WTC11 (cell line): ENCODE results near the gene DCUN1D3. TPM values are rescaled to one million over a fixed set of nuclear protein-coding genes. Genes with fewer than 3 reads are reported as not detected.

ENCODE experiments used
- ATAC-seq: fragments of 200-7000 bp; cut with Tn5 transposase; 2 replicates; pipeline ENCODE4 v1.10.0; 2021; ENCODE audit warnings: mild to moderate bottlenecking, moderate library complexity
- CTCF ChIA-PET: fragments of 300-600 bp; sonication (Branson Sonifier 250); formaldehyde crosslinking; loops from one replicate; lab custom pipeline; 2021; ENCODE audit warnings: antibody characterized with exemption; lab: Charles Lee
- POLR2A ChIA-PET: fragments of 350-600 bp; sonication (Branson Sonifier 250); formaldehyde crosslinking; loops from one replicate; lab custom pipeline; 2021; ENCODE audit warnings: antibody characterized with exemption; lab: Charles Lee
- DNase-seq: peaks from one replicate; pipeline ENCODE4 v3.0.0; 2021; ENCODE audit warnings: low spot score
- H3K27ac Mint-ChIP-seq: 2 replicates; pipeline ENCODE4 v1.8.0; 2021; ENCODE audit warnings: mixed read lengths
- H3K27me3 Mint-ChIP-seq: 2 replicates; pipeline ENCODE4 v1.8.0; 2021; ENCODE audit warnings: low read depth, mild to moderate bottlenecking, moderate library complexity, mixed read lengths
- H3K36me3 Mint-ChIP-seq: 2 replicates; pipeline ENCODE4 v1.8.0; 2021; ENCODE audit warnings: mixed read lengths
- H3K4me1 Mint-ChIP-seq: 2 replicates; pipeline ENCODE4 v1.8.0; 2022; ENCODE audit warnings: mixed read lengths
- H3K4me3 Mint-ChIP-seq: 2 replicates; pipeline ENCODE4 v1.8.0; 2021; ENCODE audit warnings: mild to moderate bottlenecking, moderate library complexity, mixed read lengths
- H3K9me3 Mint-ChIP-seq: 2 replicates; pipeline ENCODE4 v1.8.0; 2021; ENCODE audit warnings: mixed read lengths
- ATF1 ChIP-seq: sonication (generic); formaldehyde crosslinking; IDR thresholded peaks from 2 replicates; pipeline ENCODE4 v1.8.1; 2023; ENCODE audit warnings: mild to moderate bottlenecking, moderate library complexity, missing genetic modification reagents
- CREB1 ChIP-seq: sonication (generic); formaldehyde crosslinking; IDR thresholded peaks from 2 replicates; pipeline ENCODE4 v1.8.0; 2023; ENCODE audit warnings: mild to moderate bottlenecking, missing genetic modification reagents
- EMX1 ChIP-seq: fragments of 250-450 bp; sonication (Bioruptor Pico); IDR thresholded peaks from 2 replicates; pipeline ENCODE4 v1.8.0; 2021; ENCODE audit warnings: mild to moderate bottlenecking
- FOXP1 ChIP-seq: sonication (generic); formaldehyde crosslinking; IDR thresholded peaks from 2 replicates; pipeline ENCODE4 v1.8.0; 2022; ENCODE audit warnings: missing genetic modification reagents, mild to moderate bottlenecking, moderate library complexity, borderline replicate concordance
- HMGA2 ChIP-seq: fragments of 250-450 bp; sonication (Bioruptor Pico); IDR thresholded peaks from 2 replicates; pipeline ENCODE4 v1.4.0; 2021; ENCODE audit warnings: mild to moderate bottlenecking, moderate library complexity
- JAZF1 ChIP-seq: fragments of 250-450 bp; sonication (Bioruptor Pico); IDR thresholded peaks from 2 replicates; pipeline ENCODE4 v1.9.0; 2021; ENCODE audit warnings: moderate library complexity, mild to moderate bottlenecking, inconsistent platforms
- MYBL2 ChIP-seq: sonication (generic); formaldehyde crosslinking; IDR thresholded peaks from 2 replicates; pipeline ENCODE4 v1.8.1; 2023; ENCODE audit warnings: mild to moderate bottlenecking, moderate library complexity, missing genetic modification reagents
- NFATC4 ChIP-seq: fragments of 250-450 bp; sonication (Bioruptor Pico); IDR thresholded peaks from 2 replicates; pipeline ENCODE4 v1.9.0; 2021; ENCODE audit warnings: mild to moderate bottlenecking
- NR3C1 ChIP-seq: sonication (generic); formaldehyde crosslinking; conservative IDR thresholded peaks from 2 replicates; pipeline ENCODE4 v1.8.1; 2023; ENCODE audit warnings: low read depth, mild to moderate bottlenecking, missing genetic modification reagents
- ZNF219 ChIP-seq: sonication (generic); formaldehyde crosslinking; IDR thresholded peaks from 2 replicates; pipeline ENCODE4 v1.8.0; 2023; ENCODE audit warnings: missing genetic modification reagents, mild to moderate bottlenecking, borderline replicate concordance
- ZNF317 ChIP-seq: sonication (generic); formaldehyde crosslinking; IDR thresholded peaks from 2 replicates; pipeline ENCODE4 v1.8.1; 2023; ENCODE audit warnings: low read depth, mild to moderate bottlenecking, moderate library complexity, missing genetic modification reagents, borderline replicate concordance
- total RNA-seq: library from RNA; stranded (reverse); gene quantifications from 3 replicates; pipeline ENCODE4 v1.2.3, GENCODE V29; 2021
- TF ChIP-seq, protein P1 (sequence below): sonication (generic); formaldehyde crosslinking; IDR thresholded peaks from 2 replicates; pipeline ENCODE4 v1.8.1; 2023; ENCODE audit warnings: mild to moderate bottlenecking, missing genetic modification reagents
- TF ChIP-seq, protein P2 (sequence below): sonication (generic); formaldehyde crosslinking; conservative IDR thresholded peaks from 2 replicates; pipeline ENCODE4 v1.8.1; 2022; ENCODE audit warnings: mild to moderate bottlenecking, missing genetic modification reagents
- TF ChIP-seq, protein P3 (sequence below): sonication (generic); formaldehyde crosslinking; conservative IDR thresholded peaks from 2 replicates; pipeline ENCODE4 v1.8.1; 2023; ENCODE audit warnings: mild to moderate bottlenecking, low read depth, missing genetic modification reagents, moderate library complexity
- TF ChIP-seq, protein P4 (sequence below): sonication (generic); formaldehyde crosslinking; IDR thresholded peaks from 2 replicates; pipeline ENCODE4 v1.8.1; 2023; ENCODE audit warnings: mild to moderate bottlenecking, moderate library complexity, missing genetic modification reagents
- TF ChIP-seq, protein P5 (sequence below): fragments of 250-450 bp; sonication (Bioruptor Pico); IDR thresholded peaks from 2 replicates; pipeline ENCODE4 v1.8.0; 2021; ENCODE audit warnings: mild to moderate bottlenecking
- TF ChIP-seq, protein P6 (sequence below): sonication (generic); formaldehyde crosslinking; IDR thresholded peaks from 2 replicates; pipeline ENCODE4 v1.8.1; 2022; ENCODE audit warnings: low read depth, mild to moderate bottlenecking, moderate library complexity, missing genetic modification reagents, borderline replicate concordance
- TF ChIP-seq, protein P7 (sequence below): sonication (generic); formaldehyde crosslinking; IDR thresholded peaks from 2 replicates; pipeline ENCODE4 v1.8.1; 2022; ENCODE audit warnings: low read depth, missing genetic modification reagents, borderline replicate concordance
- TF ChIP-seq, protein P8 (sequence below): sonication (generic); formaldehyde crosslinking; IDR thresholded peaks from 2 replicates; pipeline ENCODE4 v1.8.1; 2023; ENCODE audit warnings: mild to moderate bottlenecking, missing genetic modification reagents, borderline replicate concordance
- TF ChIP-seq, protein P9 (sequence below): sonication (generic); formaldehyde crosslinking; IDR thresholded peaks from 2 replicates; pipeline ENCODE4 v1.8.0; 2022; ENCODE audit warnings: mild to moderate bottlenecking, missing genetic modification reagents

The DCUN1D3 gene
- total RNA-seq, 1 experiment from 2014 or later, result 14.7 TPM

DNA sequence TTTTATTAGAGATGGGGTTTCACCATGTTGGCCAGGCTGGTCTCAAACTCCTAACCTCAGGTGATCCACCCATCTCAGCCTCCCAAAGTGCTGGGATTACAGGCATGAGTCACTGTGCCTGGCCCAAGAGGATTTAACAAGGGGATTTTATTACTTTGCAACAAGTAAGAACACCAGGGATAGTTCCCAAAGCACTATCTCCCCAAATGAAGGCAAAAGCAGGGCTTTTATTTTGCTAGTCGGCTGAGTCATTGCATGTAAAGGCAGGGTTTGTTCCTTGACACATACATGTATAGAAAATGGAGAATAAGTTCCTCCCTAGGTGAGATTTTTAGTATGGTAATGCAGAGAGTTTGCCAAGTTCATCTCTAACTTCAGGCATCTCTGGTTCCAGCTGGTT lies 69.8 kb downstream of the DCUN1D3 start:
- H3K27ac Mint-ChIP-seq, result no peak overlapping the region
- DNase-seq (no peak), ATAC-seq (no peak)
- POLR2A ChIA-PET, result no interaction called here
- no peaks in the 10 kb centered on the region for H3K4me1 Mint-ChIP-seq
- H3K9me3 Mint-ChIP-seq, result no peaks in the 10 kb centered on the region
- TF ChIP-seq NR3C1 (CRISPR knock-in tag) (no peak), CREB1 (CRISPR knock-in tag) (no peak), ZNF317 (CRISPR knock-in tag) (no peak), NFATC4 (CRISPR knock-in tag) (no peak), ZNF219 (CRISPR knock-in tag) (no peak), JAZF1 (CRISPR knock-in tag) (no peak)
- TF ChIP-seq, protein P1, sequence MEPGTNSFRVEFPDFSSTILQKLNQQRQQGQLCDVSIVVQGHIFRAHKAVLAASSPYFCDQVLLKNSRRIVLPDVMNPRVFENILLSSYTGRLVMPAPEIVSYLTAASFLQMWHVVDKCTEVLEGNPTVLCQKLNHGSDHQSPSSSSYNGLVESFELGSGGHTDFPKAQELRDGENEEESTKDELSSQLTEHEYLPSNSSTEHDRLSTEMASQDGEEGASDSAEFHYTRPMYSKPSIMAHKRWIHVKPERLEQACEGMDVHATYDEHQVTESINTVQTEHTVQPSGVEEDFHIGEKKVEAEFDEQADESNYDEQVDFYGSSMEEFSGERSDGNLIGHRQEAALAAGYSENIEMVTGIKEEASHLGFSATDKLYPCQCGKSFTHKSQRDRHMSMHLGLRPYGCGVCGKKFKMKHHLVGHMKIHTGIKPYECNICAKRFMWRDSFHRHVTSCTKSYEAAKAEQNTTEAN (CRISPR knock-in tag), result no peak
- TF ChIP-seq, protein P2, sequence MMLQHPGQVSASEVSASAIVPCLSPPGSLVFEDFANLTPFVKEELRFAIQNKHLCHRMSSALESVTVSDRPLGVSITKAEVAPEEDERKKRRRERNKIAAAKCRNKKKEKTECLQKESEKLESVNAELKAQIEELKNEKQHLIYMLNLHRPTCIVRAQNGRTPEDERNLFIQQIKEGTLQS (CRISPR knock-in tag), result no peak
- TF ChIP-seq, protein P3, sequence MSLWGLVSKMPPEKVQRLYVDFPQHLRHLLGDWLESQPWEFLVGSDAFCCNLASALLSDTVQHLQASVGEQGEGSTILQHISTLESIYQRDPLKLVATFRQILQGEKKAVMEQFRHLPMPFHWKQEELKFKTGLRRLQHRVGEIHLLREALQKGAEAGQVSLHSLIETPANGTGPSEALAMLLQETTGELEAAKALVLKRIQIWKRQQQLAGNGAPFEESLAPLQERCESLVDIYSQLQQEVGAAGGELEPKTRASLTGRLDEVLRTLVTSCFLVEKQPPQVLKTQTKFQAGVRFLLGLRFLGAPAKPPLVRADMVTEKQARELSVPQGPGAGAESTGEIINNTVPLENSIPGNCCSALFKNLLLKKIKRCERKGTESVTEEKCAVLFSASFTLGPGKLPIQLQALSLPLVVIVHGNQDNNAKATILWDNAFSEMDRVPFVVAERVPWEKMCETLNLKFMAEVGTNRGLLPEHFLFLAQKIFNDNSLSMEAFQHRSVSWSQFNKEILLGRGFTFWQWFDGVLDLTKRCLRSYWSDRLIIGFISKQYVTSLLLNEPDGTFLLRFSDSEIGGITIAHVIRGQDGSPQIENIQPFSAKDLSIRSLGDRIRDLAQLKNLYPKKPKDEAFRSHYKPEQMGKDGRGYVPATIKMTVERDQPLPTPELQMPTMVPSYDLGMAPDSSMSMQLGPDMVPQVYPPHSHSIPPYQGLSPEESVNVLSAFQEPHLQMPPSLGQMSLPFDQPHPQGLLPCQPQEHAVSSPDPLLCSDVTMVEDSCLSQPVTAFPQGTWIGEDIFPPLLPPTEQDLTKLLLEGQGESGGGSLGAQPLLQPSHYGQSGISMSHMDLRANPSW (CRISPR knock-in tag), result no peak
- TF ChIP-seq, protein P4, sequence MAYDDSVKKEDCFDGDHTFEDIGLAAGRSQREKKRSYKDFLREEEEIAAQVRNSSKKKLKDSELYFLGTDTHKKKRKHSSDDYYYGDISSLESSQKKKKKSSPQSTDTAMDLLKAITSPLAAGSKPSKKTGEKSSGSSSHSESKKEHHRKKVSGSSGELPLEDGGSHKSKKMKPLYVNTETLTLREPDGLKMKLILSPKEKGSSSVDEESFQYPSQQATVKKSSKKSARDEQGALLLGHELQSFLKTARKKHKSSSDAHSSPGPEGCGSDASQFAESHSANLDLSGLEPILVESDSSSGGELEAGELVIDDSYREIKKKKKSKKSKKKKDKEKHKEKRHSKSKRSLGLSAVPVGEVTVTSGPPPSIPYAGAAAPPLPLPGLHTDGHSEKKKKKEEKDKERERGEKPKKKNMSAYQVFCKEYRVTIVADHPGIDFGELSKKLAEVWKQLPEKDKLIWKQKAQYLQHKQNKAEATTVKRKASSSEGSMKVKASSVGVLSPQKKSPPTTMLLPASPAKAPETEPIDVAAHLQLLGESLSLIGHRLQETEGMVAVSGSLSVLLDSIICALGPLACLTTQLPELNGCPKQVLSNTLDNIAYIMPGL (CRISPR knock-in tag), result no peak
- TF ChIP-seq, protein P5, sequence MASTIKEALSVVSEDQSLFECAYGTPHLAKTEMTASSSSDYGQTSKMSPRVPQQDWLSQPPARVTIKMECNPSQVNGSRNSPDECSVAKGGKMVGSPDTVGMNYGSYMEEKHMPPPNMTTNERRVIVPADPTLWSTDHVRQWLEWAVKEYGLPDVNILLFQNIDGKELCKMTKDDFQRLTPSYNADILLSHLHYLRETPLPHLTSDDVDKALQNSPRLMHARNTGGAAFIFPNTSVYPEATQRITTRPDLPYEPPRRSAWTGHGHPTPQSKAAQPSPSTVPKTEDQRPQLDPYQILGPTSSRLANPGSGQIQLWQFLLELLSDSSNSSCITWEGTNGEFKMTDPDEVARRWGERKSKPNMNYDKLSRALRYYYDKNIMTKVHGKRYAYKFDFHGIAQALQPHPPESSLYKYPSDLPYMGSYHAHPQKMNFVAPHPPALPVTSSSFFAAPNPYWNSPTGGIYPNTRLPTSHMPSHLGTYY (CRISPR knock-in tag), result no peak
- TF ChIP-seq, protein P6, sequence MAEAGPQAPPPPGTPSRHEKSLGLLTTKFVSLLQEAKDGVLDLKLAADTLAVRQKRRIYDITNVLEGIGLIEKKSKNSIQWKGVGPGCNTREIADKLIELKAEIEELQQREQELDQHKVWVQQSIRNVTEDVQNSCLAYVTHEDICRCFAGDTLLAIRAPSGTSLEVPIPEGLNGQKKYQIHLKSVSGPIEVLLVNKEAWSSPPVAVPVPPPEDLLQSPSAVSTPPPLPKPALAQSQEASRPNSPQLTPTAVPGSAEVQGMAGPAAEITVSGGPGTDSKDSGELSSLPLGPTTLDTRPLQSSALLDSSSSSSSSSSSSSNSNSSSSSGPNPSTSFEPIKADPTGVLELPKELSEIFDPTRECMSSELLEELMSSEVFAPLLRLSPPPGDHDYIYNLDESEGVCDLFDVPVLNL (CRISPR knock-in tag), result no peak
- H3K27me3 Mint-ChIP-seq, result no peaks in the 10 kb centered on the region
- CTCF ChIA-PET, result no interaction called here
- H3K4me3 Mint-ChIP-seq, result no peak overlapping the region
- peaks cover 25% of the 10 kb centered on the region for H3K36me3 Mint-ChIP-seq

DNA sequence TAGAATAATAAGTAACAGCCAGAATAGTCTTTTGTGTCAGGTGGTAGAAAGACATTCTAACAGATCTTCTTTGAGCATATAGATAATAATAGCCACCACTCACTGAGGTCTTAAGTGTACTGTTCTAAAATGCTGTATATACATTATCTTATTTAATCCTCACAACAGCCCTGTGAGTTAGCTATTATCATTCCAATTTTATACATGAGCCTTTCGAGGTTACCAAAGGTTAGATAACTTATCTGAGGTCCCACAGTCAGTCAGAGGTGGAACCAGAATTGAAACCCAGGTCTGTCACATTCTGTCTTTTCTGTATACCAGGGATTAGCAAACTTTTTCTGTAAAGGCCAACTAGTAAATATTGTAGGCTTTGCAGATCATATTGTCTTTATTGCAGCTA lies 70.6 kb downstream of the DCUN1D3 start:
- no peak for DNase-seq
- no peak overlapping the region for H3K4me3 Mint-ChIP-seq
- H3K9me3 Mint-ChIP-seq, result no peaks in the 10 kb centered on the region
- TF ChIP-seq HMGA2 (CRISPR knock-in tag) (no peak), NR3C1 (CRISPR knock-in tag) (no peak), ATF1 (no peak), MYBL2 (CRISPR knock-in tag) (no peak), FOXP1 (no peak), EMX1 (CRISPR knock-in tag) (no peak), CREB1 (CRISPR knock-in tag) (no peak)
- TF ChIP-seq, protein P7, sequence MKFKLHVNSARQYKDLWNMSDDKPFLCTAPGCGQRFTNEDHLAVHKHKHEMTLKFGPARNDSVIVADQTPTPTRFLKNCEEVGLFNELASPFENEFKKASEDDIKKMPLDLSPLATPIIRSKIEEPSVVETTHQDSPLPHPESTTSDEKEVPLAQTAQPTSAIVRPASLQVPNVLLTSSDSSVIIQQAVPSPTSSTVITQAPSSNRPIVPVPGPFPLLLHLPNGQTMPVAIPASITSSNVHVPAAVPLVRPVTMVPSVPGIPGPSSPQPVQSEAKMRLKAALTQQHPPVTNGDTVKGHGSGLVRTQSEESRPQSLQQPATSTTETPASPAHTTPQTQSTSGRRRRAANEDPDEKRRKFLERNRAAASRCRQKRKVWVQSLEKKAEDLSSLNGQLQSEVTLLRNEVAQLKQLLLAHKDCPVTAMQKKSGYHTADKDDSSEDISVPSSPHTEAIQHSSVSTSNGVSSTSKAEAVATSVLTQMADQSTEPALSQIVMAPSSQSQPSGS (CRISPR knock-in tag), result no peak
- TF ChIP-seq, protein P8, sequence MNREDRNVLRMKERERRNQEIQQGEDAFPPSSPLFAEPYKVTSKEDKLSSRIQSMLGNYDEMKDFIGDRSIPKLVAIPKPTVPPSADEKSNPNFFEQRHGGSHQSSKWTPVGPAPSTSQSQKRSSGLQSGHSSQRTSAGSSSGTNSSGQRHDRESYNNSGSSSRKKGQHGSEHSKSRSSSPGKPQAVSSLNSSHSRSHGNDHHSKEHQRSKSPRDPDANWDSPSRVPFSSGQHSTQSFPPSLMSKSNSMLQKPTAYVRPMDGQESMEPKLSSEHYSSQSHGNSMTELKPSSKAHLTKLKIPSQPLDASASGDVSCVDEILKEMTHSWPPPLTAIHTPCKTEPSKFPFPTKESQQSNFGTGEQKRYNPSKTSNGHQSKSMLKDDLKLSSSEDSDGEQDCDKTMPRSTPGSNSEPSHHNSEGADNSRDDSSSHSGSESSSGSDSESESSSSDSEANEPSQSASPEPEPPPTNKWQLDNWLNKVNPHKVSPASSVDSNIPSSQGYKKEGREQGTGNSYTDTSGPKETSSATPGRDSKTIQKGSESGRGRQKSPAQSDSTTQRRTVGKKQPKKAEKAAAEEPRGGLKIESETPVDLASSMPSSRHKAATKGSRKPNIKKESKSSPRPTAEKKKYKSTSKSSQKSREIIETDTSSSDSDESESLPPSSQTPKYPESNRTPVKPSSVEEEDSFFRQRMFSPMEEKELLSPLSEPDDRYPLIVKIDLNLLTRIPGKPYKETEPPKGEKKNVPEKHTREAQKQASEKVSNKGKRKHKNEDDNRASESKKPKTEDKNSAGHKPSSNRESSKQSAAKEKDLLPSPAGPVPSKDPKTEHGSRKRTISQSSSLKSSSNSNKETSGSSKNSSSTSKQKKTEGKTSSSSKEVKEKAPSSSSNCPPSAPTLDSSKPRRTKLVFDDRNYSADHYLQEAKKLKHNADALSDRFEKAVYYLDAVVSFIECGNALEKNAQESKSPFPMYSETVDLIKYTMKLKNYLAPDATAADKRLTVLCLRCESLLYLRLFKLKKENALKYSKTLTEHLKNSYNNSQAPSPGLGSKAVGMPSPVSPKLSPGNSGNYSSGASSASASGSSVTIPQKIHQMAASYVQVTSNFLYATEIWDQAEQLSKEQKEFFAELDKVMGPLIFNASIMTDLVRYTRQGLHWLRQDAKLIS (CRISPR knock-in tag), result no peak
- TF ChIP-seq, protein P9, sequence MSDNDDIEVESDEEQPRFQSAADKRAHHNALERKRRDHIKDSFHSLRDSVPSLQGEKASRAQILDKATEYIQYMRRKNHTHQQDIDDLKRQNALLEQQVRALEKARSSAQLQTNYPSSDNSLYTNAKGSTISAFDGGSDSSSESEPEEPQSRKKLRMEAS (CRISPR knock-in tag), result no peak
- TF ChIP-seq, all 79 proteins: peak for 0
- H3K27me3 Mint-ChIP-seq, result no peaks in the 10 kb centered on the region
- no peaks in the 10 kb centered on the region for H3K4me1 Mint-ChIP-seq
- peaks cover 17% of the 10 kb centered on the region for H3K36me3 Mint-ChIP-seq
- ChIA-PET CTCF (no interaction called here), POLR2A (no interaction called here)
- no peak overlapping the region for H3K27ac Mint-ChIP-seq
- no peak for ATAC-seq
